KOPT-K1 (cell line): ENCODE results near the gene KPNA6.

ENCODE experiments used
- H3K27ac ChIP-seq: fragments of 200-600 bp; sonication (generic); 2 replicates; pipeline ENCODE4 v1.5.1; 2016; ENCODE audit warnings: antibody characterized with exemption, mild to moderate bottlenecking, low read depth, low read length; ENCODE audit not compliant: poor library complexity, severe bottlenecking
- H3K36me3 ChIP-seq: fragments of 200-600 bp; sonication (generic); 2 replicates; pipeline ENCODE4 v1.5.1; 2017; ENCODE audit warnings: antibody characterized with exemption, mild to moderate bottlenecking, low read length, moderate library complexity; ENCODE audit not compliant: insufficient read depth
- H3K9me3 ChIP-seq: fragments of 200-600 bp; sonication (generic); 2 replicates; pipeline ENCODE4 v1.5.1; 2017; ENCODE audit warnings: antibody characterized with exemption, low read length, mild to moderate bottlenecking; ENCODE audit not compliant: insufficient read depth, poor library complexity, severe bottlenecking

KPNA6 gene

DNA sequence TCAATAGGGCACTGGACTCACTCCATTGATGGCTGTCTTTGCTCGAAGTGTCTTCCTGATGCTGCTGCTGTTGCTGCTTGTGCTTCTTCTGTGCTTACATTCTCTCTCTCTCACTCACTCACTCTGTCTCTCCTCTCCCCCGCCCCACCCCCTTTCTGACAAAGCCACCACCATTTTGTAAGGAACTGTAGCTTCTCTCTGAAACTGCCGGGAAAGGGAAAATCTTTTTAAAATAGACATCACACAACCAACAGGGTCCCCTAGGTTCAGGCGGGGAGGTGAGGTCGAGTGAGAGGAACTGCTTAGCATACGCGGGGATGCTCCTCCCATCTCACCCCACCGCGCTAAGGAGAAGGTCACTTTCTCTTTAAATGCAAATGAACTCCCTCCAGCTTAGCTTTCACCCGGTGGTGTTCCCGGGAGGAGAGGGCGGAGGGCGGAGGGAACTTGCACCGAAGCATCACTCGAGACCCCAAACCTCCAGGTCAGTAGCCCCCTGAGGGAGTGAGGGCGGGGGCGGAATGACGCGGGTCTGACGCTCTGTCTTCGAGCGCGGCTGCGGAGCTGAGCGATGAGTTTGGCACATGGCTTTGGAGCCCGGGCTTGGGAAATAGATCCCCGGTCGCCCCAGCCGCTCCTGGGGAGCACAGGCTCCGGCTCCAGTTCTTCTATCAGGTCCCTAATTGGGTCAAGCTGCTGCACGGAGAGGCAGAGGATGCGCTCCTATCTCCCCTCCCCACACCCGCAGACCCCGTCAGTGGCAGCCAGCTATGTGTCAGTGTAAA lies 92.6 kb downstream of the KPNA6 start, which contains the start of gene CCDC28B:
Gene CCDC28B (plus strand): TSS at position 370 of the 785 bp plus-strand sequence. CDS start 1,341 bp downstream, outside the sequence.
- H3K9me3 ChIP-seq: no peaks in the 10 kb centered on the region
- peaks cover 36% of the 10 kb centered on the region for H3K36me3 ChIP-seq
- H3K27ac ChIP-seq: peak within 1 kb of the TSS; percentile 77

DNA sequence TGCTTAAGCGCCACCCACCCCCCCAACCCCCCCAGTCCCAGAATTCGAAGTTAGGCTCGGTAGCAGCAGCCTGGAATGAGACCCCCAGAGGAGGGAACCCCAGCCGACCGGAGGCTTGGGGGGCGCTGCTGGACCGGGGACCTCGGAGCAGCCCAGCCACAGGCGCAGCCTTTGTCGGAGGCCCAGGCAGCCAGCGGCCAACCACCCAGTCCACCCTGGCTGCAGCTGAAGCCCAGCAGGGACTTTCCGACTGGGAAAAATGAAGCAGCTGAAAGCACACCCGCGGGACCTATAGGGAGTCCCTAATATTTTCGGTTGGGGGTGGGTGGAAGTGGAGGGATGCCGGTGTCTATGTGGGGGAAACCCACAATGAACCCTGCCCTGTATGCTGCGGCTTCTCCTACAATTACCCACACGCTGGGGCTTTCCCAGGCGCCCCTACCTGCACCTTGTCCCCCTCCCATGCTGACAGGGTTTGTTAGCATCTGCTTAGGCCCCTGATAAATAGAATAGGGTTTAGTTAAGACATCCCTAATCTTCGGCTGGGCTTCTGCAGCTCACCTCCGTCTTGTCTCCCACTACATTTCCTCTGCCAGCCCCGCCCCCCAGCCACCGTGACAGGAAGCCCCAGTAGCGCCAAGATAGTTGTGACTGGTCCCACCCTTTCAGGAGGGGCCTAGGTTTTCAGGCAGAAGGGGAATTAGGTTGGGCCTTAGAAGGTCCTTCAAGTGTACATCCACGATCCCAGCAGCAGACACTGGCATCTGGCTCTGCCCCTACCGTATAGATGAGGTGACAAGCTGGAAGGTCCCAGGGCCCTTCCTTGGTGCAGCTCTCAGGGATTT lies 93.4 kb downstream of the KPNA6 start:
- H3K36me3 ChIP-seq: peaks cover 28% of the 10 kb centered on the region
- no peaks in the 10 kb centered on the region for H3K9me3 ChIP-seq
- peak overlapping the region; percentile 77 for H3K27ac ChIP-seq

DNA sequence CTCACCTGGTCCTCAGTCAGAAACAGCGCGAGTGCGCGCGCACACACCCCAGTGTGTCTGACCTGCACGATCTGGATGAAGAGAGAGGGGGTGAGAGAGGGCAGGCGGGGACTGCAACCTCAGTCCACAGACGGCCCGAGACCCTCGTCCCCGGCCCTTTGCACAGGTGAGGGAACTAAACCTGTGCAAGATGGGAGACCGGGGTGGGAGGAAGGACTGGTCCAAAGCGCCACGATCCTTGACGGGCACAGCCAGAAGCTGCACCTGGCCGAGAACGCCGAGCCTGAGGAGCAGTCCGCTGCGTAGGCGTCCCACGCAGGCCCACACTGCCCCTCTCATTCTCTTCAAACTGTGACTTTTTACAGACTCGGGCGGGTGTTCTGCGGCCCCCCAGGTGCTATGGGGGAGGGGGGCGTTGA lies 97.1 kb downstream of the KPNA6 start:
- H3K9me3 ChIP-seq: no peaks in the 10 kb centered on the region
- H3K36me3 ChIP-seq: peaks cover 12% of the 10 kb centered on the region
- H3K27ac ChIP-seq: peak overlapping the region; percentile 73

DNA sequence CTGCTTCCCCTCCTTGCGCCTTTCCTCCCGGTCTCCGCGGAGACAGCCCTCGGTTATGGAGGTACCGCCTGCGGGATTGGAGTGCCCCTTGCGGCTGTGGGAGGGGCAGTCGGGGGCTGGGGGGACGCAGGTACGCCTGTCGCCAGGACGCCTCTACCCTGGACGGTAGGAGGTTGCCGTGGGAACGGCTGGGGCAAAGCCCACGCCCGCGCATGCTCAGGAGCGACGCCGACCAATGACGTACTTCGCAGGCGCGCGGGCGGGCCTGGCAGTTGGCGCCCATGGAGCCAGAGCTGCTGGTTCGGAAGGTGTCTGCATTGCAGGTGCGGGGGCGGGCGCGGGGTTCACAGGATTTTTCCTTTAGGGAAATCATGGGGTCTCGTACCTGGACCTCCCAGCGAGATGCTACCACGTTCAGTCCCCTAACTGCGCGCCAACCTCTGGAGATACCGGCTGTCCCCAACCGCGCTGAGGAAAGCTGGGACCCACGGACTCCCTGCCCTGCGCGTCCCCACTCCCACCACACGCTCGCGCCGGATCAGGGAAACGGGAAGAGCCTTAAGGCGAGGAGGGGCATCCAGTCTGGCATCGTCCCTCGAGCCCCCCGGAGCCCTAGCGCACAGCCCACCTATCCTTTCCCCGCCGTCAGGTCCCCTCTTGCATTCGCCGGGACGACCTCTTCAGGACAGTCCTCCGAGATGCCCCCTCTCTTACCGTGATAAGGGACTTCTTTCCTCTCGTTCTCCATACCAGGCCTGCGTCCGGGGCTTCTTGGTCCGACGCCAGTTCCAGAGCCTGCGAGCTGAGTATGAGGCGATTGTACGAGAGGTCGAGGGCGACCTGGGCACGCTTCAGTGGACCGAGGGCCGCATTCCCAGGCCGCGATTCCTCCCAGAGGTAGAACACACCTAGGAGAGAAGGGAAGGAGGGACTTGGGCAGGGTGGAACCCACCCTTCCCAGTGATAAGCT lies 97.8 kb downstream of the KPNA6 start, which contains the start of gene IQCC:
Gene IQCC (plus strand): TSS at position 271 of the 970 bp plus-strand sequence. CDS start 11 bp downstream, at position 282.
- Histone ChIP-seq H3K9me3 (no peaks in the 10 kb centered on the region), H3K36me3 (peaks cover 12% of the 10 kb centered on the region), H3K27ac (peak within 1 kb of the TSS; percentile 73)

DNA sequence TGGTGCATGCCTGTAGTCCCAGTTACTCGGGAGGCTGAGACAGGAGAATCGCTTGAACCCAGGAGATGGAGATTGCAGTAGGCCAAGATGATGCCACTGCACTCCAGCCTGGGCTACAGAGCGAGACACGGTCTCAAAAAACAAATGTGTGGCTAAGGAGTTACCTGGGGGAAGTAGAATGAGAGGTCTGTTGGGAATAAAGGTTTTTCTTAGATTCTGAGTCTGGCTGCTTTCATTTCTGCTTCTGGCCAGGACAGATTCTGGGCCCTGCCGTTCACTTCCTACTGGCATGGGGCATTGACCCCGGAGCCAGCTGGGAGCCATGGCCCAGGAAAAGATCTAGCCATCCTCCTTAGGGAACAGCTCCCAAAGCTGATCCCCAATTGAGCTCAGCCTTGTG lies 100.6 kb downstream of the KPNA6 start:
- Histone ChIP-seq H3K27ac (no peak overlapping the region), H3K9me3 (no peaks in the 10 kb centered on the region), H3K36me3 (peaks cover 12% of the 10 kb centered on the region)

DNA sequence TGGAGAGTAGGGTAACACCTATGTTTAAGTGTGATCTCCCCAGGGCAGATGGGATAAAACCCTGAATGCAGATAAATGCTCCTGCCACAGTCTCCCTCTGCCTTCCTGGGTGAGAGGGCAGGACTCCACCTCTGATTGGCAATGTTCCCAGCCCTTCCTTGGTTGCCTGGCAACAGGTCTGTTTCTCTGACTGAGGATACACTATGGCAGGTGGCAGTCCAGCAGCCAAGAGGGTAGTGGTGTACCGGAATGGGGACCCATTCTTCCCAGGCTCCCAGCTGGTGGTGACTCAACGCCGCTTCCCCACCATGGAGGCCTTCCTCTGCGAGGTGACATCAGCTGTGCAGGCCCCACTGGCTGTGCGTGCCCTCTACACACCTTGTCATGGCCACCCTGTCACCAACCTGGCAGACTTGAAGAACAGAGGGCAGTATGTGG lies 101.1 kb downstream of the KPNA6 start, which contains the start of gene DCDC2B:
Gene DCDC2B (plus strand): TSS at position 199 of the 438 bp plus-strand sequence. CDS start 5 bp downstream, at position 204.
- H3K27ac ChIP-seq: no peak within 1 kb of the TSS
- peaks cover 12% of the 10 kb centered on the region for H3K36me3 ChIP-seq
- H3K9me3 ChIP-seq: no peaks in the 10 kb centered on the region

DNA sequence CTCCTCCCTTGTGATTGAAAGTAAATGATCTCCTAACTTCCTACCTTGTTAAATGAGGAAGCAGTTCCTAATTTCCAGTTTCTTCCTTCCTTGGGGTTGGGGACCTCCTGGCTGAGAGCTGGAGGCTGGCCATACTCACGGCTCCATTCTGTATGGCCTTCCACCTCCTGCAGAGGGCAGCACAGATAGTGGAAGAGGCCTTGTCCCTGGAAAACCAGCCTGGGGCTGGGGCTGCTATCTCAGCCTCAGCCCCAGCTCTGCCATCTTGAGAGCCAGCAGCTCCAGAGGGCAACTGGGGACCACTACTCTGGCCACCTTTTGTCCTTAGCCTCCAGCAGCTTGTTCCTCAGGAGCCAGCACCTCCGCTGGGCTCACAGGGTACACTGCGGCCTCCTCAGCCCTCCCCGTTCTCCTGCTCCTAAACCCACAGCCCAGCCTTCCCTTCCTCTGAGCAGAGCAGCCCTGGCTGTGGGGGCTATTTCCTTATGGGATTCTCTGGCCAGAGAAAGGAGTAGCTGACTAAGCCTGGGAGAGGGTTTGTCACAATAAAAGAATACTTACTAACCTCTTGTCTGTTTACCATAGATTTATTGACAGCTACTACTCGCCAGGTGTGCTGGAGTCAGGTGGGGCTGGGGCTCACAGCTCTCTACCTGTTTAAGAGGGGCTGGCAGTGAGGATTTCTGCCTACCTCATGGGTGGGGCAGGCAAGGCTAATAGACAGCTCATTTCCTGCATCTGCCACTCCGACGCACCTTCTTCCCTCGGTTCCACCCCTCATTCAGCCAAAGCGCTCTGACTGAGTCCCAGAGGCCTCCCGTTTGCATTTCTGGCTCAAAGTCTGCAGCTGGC lies 108.0 kb downstream of the KPNA6 start:
- Histone ChIP-seq H3K27ac (peak overlapping the region; percentile 23), H3K36me3 (peaks cover 9% of the 10 kb centered on the region; the same call in 1 of the 2 replicates), H3K9me3 (no peaks in the 10 kb centered on the region)

DNA sequence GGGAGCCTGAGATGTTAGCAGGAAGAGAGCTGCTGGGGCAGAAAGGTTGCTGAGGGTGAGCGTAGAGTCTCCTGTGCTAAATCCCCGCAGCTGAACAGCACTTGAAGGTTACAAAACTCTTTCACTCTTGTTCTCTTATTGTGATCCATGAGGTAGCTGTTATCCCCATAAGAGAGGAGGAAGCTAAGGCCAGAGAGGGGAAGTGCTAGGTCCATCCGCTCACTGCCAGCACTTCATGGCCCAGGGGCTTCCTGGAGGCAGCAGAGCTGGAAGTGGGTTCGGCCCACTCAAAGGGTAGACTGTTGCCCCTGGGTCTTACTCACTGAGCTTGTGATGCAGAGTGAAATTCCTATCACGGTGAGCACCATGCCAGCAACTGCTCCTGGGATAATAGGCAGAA lies 108.7 kb downstream of the KPNA6 start:
- peaks cover 9% of the 10 kb centered on the region; the same call in 1 of the 2 replicates for H3K36me3 ChIP-seq
- no peaks in the 10 kb centered on the region for H3K9me3 ChIP-seq
- H3K27ac ChIP-seq: no peak overlapping the region

DNA sequence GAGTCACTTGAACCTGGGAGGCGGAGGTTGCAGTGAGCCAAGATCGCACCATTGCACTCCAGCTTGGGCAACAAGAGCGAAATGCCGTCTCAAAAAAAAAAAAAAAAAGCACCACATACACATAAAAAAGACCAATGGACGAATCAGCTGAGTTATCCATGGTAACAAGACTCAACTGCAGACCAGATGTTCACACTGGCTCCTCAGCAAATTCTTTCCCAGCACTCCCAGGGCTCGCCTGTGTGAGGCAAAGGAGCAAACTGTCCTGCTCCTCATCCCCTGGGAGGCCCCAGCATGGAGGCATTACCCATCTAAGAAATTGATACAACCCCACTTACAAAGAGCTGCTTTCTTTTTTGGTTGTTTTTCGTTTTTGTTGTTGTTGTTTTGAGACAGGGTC lies 111.2 kb downstream of the KPNA6 start:
- H3K27ac ChIP-seq: no peak overlapping the region
- no peaks in the 10 kb centered on the region for H3K9me3 ChIP-seq
- H3K36me3 ChIP-seq: peaks cover 15% of the 10 kb centered on the region

DNA sequence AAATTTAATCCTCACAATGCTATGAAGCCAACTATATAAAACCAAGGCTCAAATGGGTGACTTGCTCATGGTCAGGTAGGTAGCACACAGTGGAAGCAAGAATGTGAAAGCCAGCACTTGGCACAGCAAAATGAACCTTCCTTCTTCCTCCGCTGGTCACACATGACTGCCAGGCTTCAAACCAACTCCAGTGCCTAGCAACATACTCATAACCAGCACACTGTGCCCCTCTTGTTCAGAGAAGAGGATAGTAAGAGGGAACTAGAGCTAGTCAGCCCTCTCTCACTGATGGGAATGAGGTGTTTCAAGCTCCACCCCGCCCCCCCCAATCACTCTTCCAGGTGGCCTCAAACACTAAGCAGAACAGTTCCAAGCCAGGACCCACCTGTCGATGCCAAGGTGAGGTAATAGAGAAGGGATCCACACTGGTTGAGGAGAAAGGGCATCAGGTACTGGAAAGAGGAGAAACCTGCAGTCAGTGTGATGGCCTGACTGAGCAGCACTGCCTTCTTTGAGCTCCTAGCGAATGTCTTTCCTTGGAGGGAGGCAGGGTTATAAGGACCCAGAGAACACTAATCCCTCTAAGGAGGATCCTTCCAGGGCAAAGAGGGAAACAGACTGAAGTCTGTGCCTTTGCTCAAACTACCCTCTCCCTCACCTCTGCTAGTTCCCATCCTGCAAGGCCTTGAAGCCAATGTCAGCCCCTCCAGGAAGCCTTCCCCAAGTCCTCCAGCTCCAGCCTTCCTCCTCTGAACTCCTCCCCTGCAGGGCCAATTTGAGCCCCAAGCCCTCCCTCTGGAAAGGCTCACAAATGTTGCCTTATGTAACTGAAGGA lies 113.1 kb downstream of the KPNA6 start:
- peaks cover 26% of the 10 kb centered on the region for H3K36me3 ChIP-seq
- H3K9me3 ChIP-seq: no peaks in the 10 kb centered on the region
- H3K27ac ChIP-seq: peak overlapping the region; percentile 86

DNA sequence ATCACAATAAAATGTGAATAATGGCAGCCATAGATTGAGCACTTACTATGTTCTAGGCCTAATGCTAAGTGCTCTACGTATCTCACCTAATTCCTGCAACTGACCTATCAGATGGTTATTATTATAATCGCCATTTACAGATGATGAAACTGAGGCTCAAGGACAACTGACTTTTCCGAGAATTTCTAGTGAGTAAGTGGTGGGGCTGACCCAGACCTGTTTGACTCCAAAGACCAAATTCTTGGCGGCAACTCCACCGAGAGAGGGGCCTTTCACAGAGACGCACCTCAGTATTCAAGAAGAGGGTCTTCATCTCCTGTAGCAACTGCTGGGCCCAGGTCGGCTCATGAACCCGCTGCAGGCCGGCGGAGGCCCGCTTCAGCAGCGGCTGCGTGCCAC lies 113.7 kb downstream of the KPNA6 start:
- H3K36me3 ChIP-seq: peaks cover 32% of the 10 kb centered on the region
- H3K9me3 ChIP-seq: no peaks in the 10 kb centered on the region
- peak overlapping the region; percentile 86 for H3K27ac ChIP-seq

DNA sequence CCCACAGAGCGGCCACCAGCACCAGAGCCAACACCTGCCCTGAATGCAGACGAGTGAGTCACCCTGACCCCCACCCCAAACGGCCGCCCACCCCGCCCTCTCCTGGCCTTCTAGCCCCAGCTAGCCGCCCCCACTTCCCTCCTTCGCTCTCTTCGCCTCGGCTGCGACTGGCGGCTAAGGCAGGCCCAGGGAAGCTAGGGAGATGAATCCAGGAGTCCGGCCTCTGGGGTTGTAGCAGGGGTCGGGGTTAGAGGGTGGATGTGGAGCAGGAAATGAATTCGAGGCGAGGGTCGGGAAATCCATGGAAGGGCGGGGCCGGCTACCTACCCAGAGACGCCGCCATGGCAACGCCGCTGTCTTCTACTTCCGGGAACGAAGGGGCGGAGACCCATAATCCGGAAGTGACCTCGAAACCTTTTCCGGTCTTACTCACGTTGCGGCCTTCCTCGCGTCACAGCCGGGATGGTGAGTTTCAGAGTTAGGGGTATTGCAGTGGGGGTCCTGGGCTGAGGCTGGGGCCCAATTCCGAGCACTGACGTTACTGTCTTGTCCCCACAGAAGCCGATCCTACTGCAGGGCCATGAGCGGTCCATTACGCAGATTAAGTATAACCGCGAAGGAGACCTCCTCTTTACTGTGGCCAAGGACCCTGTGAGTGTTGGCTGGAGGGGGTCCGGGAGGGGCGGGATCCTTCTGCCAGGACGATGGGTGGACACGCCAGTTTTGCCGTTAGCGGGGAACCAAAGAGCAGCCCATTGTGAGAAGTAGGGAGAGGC lies 114.3 kb downstream of the KPNA6 start, which contains the start of the genes EIF3I and TMEM234:
Gene EIF3I (plus strand): TSS at position 428 of the 776 bp plus-strand sequence. CDS start 35 bp downstream, at position 463.
Gene TMEM234 (minus strand): TSS at position 374 of the 776 bp plus-strand sequence. CDS start 31 bp downstream, at position 343.
- peaks cover 38% of the 10 kb centered on the region for H3K36me3 ChIP-seq
- peak within 1 kb of the TSS; percentile 86 for H3K27ac ChIP-seq
- no peaks in the 10 kb centered on the region for H3K9me3 ChIP-seq
